ENCODE data around the gene PIAS4. TPM values are rescaled to one million over a fixed set of nuclear protein-coding genes. Genes with fewer than 3 reads are reported as not detected.

The PIAS4 gene
- total RNA-seq, 1 experiment from 2014 or later, result 45.9 TPM

- TF ChIP-seq AFF4 (CRISPR knock-in tag; IDR thresholded peaks at IDR 0.05; ENCODE audit: borderline replicate concordance), result no peak
- no peak for TF ChIP-seq TCF7 (CRISPR knock-in tag; IDR thresholded peaks at IDR 0.05; ENCODE audit: low read depth)
- no peak for TF ChIP-seq ZNF396 (CRISPR knock-in tag; IDR thresholded peaks at IDR 0.05; ENCODE audit: borderline replicate concordance)
- no peak for TF ChIP-seq CREM (CRISPR knock-in tag; IDR thresholded peaks at IDR 0.05)
- no peak for TF ChIP-seq ZNF219 (CRISPR knock-in tag; IDR thresholded peaks at IDR 0.05; ENCODE audit: borderline replicate concordance)
- no peak for TF ChIP-seq ZNF121 (CRISPR knock-in tag; IDR thresholded peaks at IDR 0.05)
- TF ChIP-seq ARID4B (CRISPR knock-in tag; IDR thresholded peaks at IDR 0.05; ENCODE audit: borderline replicate concordance), result no peak
- no peak for TF ChIP-seq IRF1 (CRISPR knock-in tag; IDR thresholded peaks at IDR 0.05)
- TF ChIP-seq RORB (CRISPR knock-in tag; IDR thresholded peaks at IDR 0.05), result peak; percentile 13; the same call in 1 of the 2 replicates
- TF ChIP-seq ZNF416 (CRISPR knock-in tag; IDR thresholded peaks at IDR 0.05), result peak; percentile 79; the same call in 1 of the 2 replicates
- TF ChIP-seq ZBTB43 (CRISPR knock-in tag; IDR thresholded peaks at IDR 0.05), result no peak
- no peak for TF ChIP-seq ZNF281 (CRISPR knock-in tag; IDR thresholded peaks at IDR 0.05)
- TF ChIP-seq JUN (CRISPR knock-in tag; IDR thresholded peaks at IDR 0.05), result no peak
- TF ChIP-seq ATF3 (CRISPR knock-in tag; conservative IDR thresholded peaks at IDR 0.05), result no peak
- TF ChIP-seq CTCF (IDR thresholded peaks at IDR 0.05), result no peak
- TF ChIP-seq GTF2I (CRISPR knock-in tag; conservative IDR thresholded peaks at IDR 0.05), result no peak
- TF ChIP-seq SMAD3 (CRISPR knock-in tag; IDR thresholded peaks at IDR 0.05; ENCODE audit: borderline replicate concordance), result no peak
- TF ChIP-seq PRRX2 (CRISPR knock-in tag; IDR thresholded peaks at IDR 0.05), result peak; percentile 41; the same call in 1 of the 2 replicates
- no peak for TF ChIP-seq ETV6 (CRISPR knock-in tag; IDR thresholded peaks at IDR 0.05)
- no peak for TF ChIP-seq ESRRA (CRISPR knock-in tag; IDR thresholded peaks at IDR 0.05; ENCODE audit: borderline replicate concordance)
- no peak for TF ChIP-seq E2F5 (CRISPR knock-in tag; IDR thresholded peaks at IDR 0.05)
Observed at GRCh38 chr19:3975637-3976087, 31.9 kb upstream of the PIAS4 start (continued).

Data from WTC11 (cell line).